DMS53 (cell line): ENCODE data around the gene ULK4.
A peak's percentile ranks its signal among the peaks of the same experiment; 100 is the strongest.
"Not testable (repeated sequence)": the region's sequence is repeated elsewhere in the genome, so short reads cannot be mapped to it uniquely, and the experiment has no call there.

ENCODE experiments used
- DNase-seq: peaks from one replicate; lab custom pipeline; 2025; lab: John Stamatoyannopoulos, UW

Gene ULK4

DNA sequence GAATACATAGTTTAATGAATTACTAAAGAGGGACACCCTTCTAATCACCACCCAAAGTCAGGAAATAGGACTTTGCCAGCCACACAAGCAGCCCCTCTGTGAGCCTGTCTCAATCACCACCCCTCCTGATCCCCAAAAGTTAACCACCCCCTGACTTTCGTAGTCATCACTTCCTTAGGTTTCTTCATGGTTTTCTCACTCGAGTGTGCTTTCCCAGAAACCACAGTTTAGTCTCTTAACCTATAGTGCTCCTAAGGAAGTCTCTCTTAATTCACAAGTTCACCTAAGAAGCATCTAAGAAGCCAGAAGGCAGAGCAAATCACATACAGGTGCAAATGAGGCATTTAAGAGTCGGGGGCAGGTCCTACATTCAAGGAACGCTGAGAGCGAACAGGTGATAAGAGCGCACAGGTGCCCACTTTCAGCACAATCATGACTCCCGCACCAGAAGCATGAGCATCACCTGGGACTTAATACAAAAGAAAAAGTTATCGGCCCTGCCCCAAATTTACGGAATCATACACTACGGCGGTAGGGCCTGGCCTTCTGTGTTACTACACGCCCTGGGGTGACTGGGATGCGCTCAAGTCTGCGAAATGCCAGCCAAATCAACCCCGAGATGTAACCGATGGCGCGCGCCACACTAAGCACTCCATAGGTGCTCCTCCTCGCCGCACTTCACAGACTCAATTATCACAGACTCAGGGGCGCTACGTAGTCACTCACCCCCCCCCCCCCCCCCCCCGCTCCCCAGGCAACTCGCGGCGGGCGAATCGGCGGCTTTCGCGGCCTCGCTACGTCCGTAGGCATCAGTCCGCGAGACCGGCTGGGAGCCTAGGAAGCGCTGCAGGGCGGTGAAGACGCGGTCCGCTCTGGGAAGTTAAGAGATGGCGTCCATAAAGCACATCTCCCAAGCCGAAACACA lies 815 bp downstream of the ULK4 start:
- DNase-seq: peak; percentile 56

DNA sequence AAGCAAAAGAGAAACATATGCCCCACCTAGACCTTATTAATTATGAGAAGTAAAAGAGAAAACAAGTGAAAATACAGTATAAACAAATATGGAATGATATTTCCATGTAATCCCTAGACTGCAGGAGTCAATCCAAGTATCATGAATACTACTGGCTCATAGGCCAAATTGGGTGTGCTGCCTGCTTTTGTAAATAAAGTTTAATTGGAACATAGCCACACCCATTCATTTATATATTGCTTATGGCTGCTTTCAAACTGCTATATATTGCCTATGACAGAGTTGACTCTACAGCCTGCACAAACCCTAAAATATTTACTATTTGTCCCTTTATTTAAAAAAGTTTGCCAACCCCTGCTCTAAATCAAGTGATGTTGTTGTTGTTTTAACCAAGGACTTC lies 5.3 kb downstream of the ULK4 start:
- no peak for DNase-seq

DNA sequence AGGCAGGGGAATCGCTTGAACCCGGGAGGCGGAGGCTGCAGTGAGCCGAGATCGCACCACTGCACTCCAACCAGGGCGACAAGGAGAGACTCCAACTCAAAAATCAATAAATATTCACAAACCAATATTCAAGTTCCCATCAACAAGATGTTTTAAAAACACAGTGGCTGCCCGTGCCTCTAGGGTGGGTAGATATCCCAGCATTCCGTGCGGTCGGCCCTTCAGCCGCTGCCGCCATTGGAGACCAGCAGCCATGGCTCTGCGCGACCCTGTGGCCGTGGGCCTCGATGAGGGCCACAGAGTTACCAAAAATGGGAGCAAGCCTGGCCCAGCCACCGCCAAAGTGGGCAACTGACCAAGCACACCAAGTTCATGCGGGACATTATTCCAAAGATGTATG lies 6.7 kb downstream of the ULK4 start:
- no peak for DNase-seq

DNA sequence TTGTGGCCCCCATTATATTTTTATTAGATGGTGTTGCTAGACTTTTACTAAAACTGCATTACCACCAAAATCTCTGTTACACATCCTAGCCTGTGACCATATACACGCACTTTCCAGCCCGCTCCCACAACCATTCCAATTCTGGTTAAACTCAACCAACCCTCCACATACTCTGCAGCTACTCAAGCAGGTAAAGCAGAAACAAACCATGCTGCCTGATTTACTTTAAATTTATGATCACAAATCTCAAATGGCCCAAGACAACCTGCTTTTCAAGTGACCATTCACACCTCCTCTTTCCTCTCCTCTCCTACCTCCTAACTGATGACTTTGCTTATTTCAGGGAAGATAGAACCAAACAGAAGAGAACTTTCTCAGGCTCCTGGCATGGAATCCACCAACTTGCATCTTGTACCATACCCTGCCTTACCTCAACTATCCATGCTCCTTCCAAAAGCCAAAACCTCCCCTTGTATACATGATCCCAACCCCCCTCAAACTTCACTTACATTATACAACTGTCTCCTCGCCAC lies 18.5 kb downstream of the ULK4 start:
- no peak for DNase-seq

DNA sequence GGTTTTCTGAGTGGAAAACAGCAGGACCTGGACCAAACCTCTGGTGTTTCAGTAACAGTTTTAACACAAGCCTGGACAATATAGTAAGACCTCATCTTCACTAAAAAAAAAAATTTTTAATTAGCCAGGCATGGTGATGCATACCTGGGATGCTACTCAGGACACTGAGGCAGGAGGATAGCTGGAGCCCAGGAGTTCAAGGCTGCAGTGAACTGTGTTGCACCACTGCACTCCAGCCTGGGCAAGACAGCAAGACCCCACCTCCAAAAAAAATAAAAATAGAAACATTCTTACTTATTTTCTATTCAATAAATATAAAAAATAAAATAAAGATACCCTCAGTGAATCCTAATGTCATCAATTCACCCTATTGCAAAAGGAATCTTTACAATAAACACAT lies 21.5 kb downstream of the ULK4 start:
- DNase-seq: no peak

DNA sequence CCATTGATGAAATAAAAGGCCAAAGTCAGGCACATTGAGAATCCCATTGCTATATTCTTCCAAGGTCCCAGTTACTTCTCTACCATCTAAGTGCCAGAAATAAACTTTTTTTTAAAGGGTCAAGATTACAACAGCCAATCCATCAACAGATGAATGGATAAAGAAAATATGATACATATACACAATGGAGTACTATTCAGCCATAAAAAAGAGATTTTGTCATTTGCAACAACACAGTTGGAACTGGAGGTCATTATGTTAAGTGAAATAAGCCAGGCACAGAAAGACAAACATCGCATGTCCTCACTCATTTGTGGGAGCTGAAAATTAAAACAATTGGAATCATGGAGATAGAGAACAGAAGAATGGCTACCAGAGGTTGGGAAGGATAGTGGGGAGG lies 25.5 kb downstream of the ULK4 start:
- no peak for DNase-seq

DNA sequence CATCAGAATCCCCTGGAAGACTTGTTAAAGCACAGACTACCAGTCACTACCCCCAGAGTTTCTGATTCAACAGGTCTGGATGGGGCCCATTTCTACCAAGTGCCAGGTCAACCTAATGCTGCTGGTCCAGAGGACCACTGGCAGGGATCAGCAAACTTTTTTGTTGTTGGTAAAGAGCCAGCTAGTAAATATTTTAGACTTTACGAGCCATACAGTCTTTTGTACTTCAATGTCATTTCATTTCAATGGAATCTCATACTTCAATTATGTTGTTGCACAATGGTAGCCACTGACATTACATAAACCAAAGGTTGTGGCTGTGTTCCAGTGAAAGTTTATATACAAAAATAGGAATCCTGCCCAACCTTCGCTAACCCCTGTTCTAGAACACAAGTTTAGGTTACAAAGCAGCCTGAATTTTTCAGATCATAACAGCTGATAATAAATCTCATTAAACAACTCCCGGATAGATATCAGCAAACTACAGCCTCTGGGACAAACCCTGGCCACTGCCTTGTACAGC lies 28.7 kb downstream of the ULK4 start:
- DNase-seq: no peak

DNA sequence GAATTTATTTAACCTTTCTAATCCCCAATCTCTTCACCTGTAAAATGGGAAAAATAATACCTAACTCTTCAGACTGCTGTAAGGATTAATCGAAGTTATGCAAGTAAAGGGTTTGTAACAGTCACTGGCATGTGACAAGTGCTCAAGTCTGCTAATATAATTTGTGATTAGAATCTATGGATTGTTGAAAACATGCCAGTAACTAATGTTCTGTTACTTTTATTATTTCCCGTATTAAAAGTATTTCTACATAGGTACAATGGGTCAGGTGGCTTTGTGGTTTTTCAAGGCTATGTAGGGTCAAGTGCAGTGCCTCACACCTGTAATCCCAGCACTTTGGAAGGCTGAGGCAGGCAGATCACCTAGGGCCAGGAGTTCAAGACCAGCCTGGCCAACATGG lies 29.4 kb downstream of the ULK4 start:
- no peak for DNase-seq

DNA sequence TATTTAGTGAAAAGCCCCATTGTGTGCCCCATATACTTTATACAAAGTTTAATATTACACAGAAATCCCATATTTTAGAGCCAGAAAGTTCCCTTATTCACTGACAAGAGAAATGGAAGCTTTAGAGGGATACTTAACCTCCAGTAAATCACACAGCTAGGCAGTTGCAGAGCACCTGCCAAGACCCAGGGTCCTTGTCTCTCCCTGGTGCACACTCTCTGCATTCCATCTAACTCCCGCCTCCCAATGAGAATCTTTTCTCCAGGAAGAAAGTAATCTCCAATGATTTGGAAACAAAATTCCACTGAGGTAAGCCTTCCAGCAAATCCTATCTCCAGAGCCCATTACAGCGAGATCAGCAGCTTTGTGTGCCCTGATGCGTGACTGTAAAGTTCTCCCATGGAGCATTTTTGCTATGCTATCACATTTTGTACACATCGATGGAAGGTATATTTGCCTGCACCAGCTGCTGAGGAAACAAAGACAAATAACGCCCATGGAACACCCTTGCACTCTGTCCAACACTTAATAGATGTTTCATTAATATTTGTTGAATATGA lies 41.4 kb downstream of the ULK4 start:
- DNase-seq: no peak

DNA sequence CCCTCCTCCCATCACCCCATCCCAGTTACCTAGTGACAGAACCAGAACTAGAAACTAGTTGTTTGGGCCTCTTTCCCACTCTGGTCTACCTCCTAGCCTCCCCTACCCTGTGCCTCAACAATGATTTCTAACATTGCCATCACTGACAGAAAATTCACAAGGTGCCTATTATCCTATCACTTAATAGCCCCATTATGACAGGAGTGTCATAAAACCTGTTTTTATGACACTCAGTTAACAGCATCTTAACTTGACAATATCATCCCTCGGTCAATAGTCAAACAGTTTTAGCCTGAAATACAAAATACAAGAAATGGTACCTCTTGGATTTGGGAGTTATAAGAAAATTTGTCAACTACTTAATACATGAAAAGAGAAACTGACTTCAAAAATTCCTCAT lies 46.5 kb downstream of the ULK4 start:
- no peak for DNase-seq

DNA sequence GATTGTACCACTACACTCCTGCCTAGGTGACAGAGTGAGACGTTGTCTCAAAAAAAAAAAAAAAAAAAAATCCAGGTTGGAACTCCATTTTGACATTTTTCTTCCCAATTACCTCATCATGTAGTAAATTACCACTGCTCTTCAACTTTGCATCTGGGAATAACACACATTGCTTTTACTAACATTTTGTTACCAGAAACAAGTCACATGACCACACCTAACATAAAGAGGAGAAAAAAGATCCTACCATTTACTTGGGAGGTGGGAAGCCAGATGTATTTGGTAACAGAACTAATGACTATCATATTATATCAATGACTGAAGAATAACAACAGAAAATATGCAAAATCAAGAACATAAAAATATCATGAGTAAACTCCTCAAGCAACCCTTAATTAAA lies 49.6 kb downstream of the ULK4 start:
- DNase-seq: no peak

DNA sequence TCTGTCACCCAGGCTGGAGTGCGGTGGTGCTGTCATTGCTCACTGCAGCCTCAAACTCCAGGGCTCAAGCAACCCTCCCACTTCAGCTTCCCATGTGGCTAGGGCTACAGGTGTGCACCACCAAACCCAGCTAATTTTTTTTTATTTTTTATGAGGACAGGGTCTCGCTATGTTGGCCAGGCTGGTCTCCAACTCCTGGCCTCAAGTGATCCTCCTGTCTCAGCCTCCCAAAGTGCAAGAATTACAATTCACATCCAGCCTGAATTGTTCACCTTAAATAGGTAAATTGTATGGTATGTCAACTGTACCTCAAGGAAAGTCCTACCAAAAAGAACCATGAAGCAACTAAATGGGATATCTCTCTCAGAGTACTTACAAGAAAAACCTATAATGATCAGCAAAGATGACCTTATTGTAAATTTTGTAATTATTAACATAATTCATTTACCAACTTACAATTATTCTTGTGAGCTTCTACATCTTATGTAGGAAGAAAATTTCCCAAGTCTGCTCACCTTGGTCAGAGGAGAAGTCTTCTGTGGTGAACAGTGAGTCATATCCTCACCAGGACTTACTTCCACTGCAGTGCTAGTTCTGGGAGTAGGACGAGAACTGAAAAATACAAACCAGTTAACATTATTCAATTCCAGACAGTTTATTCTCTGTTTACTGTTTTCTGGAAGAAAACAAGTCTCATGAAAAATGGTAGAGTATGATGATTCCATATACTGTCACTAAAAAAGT lies 54.4 kb downstream of the ULK4 start:
- DNase-seq: no peak

DNA sequence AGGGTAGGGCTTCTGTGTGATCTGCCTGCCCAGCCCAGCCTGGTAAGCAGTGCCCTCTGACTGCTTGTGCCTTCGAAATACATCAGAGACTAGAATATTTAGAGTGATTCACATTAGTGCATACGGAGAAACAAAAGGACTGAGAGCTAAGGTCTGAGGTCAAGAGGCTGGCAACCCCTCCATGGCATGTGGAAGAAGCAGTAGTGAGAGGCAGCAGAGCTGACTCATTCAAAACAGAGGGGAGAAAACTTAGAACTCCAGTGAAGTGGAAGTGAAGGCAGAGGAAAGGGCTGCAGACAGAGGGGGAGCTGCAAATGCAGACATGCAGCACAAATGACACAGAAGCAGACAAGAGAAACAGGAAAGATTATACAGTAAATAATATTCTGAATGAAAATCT lies 61.6 kb downstream of the ULK4 start:
- peak; percentile 4 for DNase-seq

DNA sequence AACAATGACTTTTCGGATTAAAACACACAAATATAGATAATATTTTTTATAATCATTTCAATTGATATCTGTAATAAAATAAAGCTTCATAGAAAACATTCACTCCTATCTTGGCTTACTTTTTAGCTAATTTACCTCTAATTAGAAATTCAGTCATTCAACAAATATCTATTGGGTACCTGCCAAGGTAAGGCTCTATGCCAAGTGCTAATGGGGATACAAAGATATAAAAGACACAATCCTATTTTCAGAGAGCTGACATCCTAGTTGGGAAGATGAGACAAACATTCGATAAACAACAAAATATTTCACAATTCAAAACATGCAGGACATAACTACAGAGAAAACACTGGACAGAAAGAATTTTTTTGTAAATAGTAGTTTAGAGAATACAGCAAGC lies 63.3 kb downstream of the ULK4 start:
- DNase-seq: no peak

DNA sequence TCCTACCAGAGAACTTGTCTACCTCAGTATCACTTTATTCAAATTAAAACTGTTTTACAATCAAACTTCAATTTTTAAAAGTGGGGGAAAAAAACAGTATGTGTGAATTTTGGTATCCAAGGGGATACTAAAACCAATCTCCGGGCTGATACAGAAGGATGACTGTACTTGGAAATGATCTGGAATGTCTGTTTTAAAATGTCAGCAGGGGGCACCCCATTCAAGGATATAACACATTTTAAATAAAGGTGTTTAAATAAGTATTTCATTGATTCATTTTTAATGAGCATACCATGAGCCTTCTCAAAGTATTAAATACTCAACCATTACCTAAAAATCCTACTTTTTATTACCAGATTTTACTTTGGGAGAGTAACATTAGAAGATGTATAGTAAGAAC lies 67.9 kb downstream of the ULK4 start:
- DNase-seq: peak; percentile 35

DNA sequence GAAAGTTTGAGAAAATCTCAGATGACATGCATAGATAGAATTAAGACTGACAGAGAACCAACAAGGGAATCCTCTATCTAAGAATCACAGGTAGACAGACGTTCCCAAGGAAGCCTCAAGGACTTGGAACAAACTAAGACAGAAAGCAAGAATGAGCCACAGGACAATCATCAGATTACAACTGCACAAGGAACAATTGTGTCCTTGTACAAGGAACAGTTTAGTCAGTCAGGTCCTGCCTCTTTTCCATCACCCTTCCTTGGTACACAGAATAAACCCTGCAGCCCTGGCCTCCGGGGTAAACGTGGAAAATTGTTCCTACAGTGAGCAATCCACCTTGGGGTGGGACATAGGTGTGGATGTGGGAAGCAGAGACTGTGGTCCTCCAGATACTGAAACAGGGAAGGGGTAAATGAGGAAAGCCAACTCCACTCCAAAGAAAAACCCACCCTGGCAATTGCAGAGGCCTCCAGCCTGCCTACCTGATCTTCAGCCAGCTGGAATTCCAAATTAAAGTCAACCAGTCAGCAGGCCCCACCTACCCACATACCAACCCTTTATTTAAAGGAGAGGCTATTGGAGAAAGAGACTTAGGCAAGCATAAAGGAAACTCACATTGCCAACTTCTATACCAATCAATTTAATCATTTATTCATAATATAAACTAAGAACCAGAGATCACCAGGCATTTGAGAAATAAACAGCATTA lies 73.4 kb downstream of the ULK4 start:
- no peak for DNase-seq

DNA sequence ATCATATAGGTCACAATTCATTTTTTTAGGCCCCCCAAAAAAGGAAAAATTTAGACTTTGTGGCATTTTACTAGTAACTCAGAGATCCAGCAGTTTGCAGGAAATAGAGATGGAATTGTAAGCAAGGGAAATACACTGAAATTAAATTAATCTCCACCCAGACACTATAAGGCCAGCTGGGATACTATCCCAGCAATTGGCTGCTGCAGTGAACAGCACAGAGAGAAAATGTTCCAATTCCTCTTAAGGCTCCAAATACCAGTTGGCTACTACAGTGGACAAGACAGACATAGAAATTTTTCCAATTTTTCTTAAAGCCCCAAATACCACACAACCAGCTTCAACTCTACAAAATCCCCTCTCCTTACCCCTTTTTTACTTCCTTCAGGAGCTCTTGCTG lies 78.9 kb downstream of the ULK4 start:
- no peak for DNase-seq

DNA sequence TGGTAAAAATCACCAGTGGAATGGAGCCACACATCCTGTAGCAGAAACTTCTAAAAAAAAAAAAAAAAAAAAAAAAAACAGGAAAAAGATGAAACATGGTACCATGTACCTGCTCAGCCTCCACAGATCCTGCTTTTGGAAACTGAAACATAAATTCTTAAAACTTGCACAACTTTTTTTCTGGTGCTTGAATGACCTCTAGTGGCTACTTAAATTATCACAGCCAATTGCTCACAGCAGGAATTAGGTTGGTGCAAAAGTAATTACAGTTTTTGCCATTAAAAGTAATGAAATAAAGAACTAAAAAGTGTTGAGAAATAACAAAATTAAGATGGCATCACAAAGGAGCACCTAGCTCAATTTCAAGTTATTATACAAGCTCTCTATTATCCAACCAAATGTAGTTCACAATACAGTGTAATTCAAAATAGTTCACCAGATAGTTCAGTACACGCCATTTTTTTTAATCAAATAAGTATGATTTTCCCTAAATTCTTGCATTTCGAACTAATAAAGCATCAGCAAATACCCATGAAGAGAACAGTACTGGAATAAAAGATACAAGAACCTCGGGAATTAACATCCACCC lies 80.6 kb downstream of the ULK4 start:
- DNase-seq: peak; percentile 35

DNA sequence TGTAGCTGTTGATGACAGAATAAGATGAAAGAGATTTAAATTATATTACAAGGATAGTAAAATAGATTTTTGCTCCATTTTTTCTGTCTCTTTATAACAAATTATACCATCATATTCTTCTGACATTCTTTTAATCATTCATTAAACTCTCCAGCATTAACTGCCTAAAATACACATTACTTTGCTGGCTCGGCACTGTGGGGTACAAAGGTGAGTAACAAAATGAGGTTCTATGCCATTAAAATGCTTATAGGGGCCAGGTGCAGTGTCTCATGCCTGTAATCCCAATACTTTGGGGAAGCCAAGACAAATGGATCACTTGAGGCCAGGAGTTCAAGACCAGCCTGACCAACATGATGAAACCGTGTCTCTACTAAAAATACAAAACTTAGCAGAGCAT lies 81.5 kb downstream of the ULK4 start:
- DNase-seq: no peak

DNA sequence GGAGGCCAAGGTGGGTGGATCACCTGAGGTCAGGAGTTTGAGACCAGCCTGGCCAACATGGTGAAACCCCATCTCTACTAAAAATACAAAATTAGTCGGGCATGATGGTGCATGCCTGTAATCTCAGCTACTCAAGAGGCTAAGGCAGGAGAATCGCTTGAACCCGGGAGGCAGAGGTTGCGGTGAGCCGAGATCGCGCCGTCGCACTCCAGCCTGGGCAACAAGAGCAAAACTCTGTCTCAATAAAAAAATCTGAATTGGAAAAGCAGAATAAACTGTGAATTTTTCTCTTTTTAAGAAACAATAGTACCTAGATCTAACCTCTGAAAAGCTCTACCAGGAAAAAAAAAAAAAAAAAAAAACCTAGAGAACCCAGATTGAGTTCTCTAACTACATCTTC lies 84.2 kb downstream of the ULK4 start:
- DNase-seq: not testable (repeated sequence)

DNA sequence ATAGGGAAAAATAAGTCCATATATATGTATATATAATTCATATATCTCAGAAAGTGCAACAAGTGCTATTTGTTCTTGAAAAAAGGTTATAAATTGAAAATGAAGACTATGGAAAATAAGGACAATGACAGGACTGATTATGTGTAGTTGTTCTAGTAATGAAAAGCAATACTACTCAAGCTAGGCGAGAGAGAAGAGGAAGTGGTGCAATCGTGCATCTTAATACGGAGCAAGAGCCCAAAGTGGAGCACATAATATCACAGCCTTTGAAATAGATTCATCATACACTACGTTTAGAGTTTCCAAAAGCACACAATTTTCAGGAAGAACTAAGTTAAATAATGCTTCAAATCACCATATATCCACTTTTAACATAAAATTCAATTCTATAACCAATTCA lies 87.9 kb downstream of the ULK4 start:
- DNase-seq: no peak

DNA sequence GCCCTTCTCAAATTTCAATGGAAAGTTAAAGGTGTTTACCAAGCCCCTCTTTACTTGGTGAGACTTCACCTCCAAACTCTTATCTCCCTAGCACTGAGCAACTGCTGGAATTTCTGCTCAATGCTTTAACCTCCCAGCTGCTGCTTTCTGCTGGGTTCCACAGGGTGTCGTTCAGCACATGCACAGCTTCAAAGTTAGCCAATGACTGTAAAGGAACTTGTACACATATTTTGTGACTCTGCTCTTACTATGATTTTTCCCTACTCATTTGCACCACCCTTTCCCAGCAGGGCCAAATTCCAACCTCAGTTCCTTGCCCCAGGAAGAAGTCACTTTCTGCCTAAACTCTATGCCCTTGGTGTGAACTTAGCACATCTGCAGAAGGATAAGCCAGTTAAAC lies 89.7 kb downstream of the ULK4 start:
- DNase-seq: no peak
